Stomach (tissue), 4 donors: Measurements from ENCODE around the gene TDRD3.

Experiments used
- CTCF ChIP-seq, 7 experiments: fragments of 450-650 bp in 4 of 7; fragments of 200-600 bp in 3 of 7; sonication (generic) in 3 of 7; IDR thresholded peaks; one replicate each; pipeline ENCODE4 v1.5.1; 2016 to 2019; ENCODE audit warnings: antibody characterized with exemption in 7 of 7, control low read depth in 2 of 7, mild to moderate bottlenecking in 1 of 7
- EP300 ChIP-seq: sonication (generic); formaldehyde crosslinking; IDR thresholded peaks from one replicate; pipeline ENCODE4 v1.6.1; 2017; ENCODE audit warnings: antibody characterized with exemption
- POLR2A ChIP-seq, 4 donors: fragments of 450-650 bp; IDR thresholded peaks; one replicate each; pipeline ENCODE4 v1.6.1; 2016; ENCODE audit warnings: antibody characterized with exemption in 4 of 4, control low read depth in 2 of 4, mild to moderate bottlenecking in 1 of 4, moderate library complexity in 1 of 4
- POLR2AphosphoS5 ChIP-seq, 3 donors: sonication (generic); formaldehyde crosslinking; IDR thresholded peaks; one replicate each; pipeline ENCODE4 v1.6.1; 2016; ENCODE audit warnings: antibody characterized with exemption in 3 of 3

- no peak for TF ChIP-seq CTCF (IDR thresholded peaks at IDR 0.05)
- TF ChIP-seq EP300 = no peak
- TF ChIP-seq POLR2AphosphoS5 (IDR thresholded peaks at IDR 0.05) = no peak
- no peak for TF ChIP-seq POLR2A (IDR thresholded peaks at IDR 0.05)
These were observed 45.0 kb upstream of the TDRD3 start for GRCh38 chr13:60351855-60352615.
